ENCODE measurements around the gene NOB1. TPM values are rescaled to one million over a fixed set of nuclear protein-coding genes. Genes with fewer than 3 reads are reported as not detected.

Gene NOB1
- total RNA-seq, 1 experiment from 2014 or later = 172 TPM

DNA sequence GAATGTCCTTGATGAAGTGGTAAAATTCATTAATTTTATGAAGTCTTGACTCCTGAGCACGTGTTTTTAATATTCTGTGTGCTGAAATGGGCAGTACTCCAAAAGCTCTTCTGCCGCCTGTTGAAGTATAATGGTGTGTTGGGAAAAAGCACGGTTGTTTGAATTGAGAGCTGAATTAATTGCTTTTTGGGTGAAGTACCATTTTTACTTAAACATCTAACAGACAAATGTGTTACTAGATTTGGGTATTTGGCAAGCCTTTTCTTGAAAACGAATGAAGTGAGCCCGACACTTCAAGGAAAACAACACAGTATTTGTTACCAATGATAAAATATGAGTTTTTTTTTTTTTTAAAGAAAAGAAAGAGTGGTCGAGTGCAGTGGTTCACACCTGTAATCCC is 29.9 kb upstream of the NOB1 start:
- Histone ChIP-seq H3K27ac (ENCODE audit: low read depth, low read length) (no peak overlapping the region), H3K79me2 (ENCODE audit: insufficient read depth, low read length) (no peaks in the 10 kb centered on the region), H3K4me1 (ENCODE audit: control insufficient read depth in 1 of 2, insufficient read depth in 2 of 2, low read length in 2 of 2) (no peaks in the 10 kb centered on the region), H3K9me3 (ENCODE audit: control insufficient read depth in 1 of 2, insufficient read depth in 1 of 2, low read depth in 1 of 2, low read length in 2 of 2) (no peaks in the 10 kb centered on the region), H3K4me3 (replicated peaks in 1 of 2; ENCODE audit: low read depth in 1 of 2, low read length in 2 of 2) (no peak overlapping the region), H3K9ac (ENCODE audit: low read length) (no peak overlapping the region), H3K36me3 (ENCODE audit: control insufficient read depth in 1 of 2, insufficient read depth in 2 of 2, low read length in 2 of 2) (peaks cover 2 to 5% of the 10 kb centered on the region in 2 experiments; a peak in 2 of 4 replicates), H2AFZ (ENCODE audit: low read depth, low read length, poor library complexity, severe bottlenecking) (no peak overlapping the region), H3K4me2 (ENCODE audit: low read length) (no peak overlapping the region), H4K20me1 (ENCODE audit: insufficient read depth) (no peaks in the 10 kb centered on the region), H3K9me2 (ENCODE audit: insufficient read depth) (no peaks in the 10 kb centered on the region), H3K27me3 (ENCODE audit: insufficient read depth, low read length) (no peaks in the 10 kb centered on the region)
- RAD21 ChIA-PET (ENCODE audit: low non-redundant PET in 1 of 2, low total read pairs in 2 of 2, uncharacterized antibody in 2 of 2, unreplicated experiment in 2 of 2) = no interaction called here
- TF ChIP-seq, protein P1, sequence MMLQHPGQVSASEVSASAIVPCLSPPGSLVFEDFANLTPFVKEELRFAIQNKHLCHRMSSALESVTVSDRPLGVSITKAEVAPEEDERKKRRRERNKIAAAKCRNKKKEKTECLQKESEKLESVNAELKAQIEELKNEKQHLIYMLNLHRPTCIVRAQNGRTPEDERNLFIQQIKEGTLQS (IDR thresholded peaks at IDR 0.05) = no peak
- TF ChIP-seq TCF7L2 (IDR thresholded peaks at IDR 0.05; ENCODE audit: borderline replicate concordance, extremely low read depth, insufficient read depth, insufficient read length) (no peak), SP1 (IDR thresholded peaks at IDR 0.05; ENCODE audit: low read depth) (no peak), YY1 (IDR thresholded peaks at IDR 0.05; ENCODE audit: extremely low read depth, insufficient replicate concordance, low read depth, low read length) (no peak)
- CTCF ChIA-PET = interaction anchor here (0.7 kb wide), 1 partner anchor 146 kb away, joined by 3 read pairs; no protein-coding TSS in a partner anchor
- no peak for DNase-seq (ENCODE audit: low read depth, low spot score)
- ATAC-seq = no peak
- POLR2A ChIA-PET = interaction anchor here (1.3 kb wide), 1 partner anchor 58 kb away, joined by 3 read pairs; the partner anchor contains the start of gene NQO1
- BruUV-seq (replicated peaks) = no TSS peak
- intact Hi-C loops (cut with micrococcal nuclease) = no loop called here

DNA sequence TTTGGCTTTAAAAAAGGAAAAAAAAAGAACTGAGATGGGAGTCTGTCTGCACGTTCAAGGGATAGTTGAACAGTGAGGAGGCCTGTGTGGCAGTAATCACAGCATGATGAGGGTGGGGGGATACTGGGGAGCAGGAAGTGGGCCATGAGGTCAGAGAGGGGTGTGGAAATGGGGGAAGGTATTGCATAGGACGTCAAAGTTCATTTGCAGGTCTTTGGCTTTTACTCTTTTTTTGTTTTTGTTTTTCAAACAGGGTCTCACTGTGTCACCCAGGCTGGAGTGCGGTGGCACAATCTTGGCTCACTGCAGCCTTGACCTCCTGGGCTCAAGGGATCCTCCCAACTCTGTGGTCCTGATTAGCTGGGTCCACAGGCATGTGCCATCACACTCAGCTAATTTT is 26.4 kb upstream of the NOB1 start:
- no peaks in the 10 kb centered on the region for H3K4me1 ChIP-seq (ENCODE audit: control insufficient read depth in 1 of 2, insufficient read depth in 2 of 2, low read length in 2 of 2)
- no peak overlapping the region for H3K4me2 ChIP-seq (ENCODE audit: low read length)
- H3K9me3 ChIP-seq (ENCODE audit: control insufficient read depth in 1 of 2, insufficient read depth in 1 of 2, low read depth in 1 of 2, low read length in 2 of 2) = no peaks in the 10 kb centered on the region
- BruUV-seq (replicated peaks) = no TSS peak
- no peaks in the 10 kb centered on the region for H4K20me1 ChIP-seq (ENCODE audit: insufficient read depth)
- H3K79me2 ChIP-seq (ENCODE audit: insufficient read depth, low read length) = 0 out of 2 replicates have a peak, but pooled peaks cover 2% of the 10 kb centered on the region
- no peaks in the 10 kb centered on the region for H3K9me2 ChIP-seq (ENCODE audit: insufficient read depth)
- CTCF ChIA-PET = no interaction called here
- no peaks in the 10 kb centered on the region for H3K27me3 ChIP-seq (ENCODE audit: insufficient read depth, low read length)
- RAD21 ChIA-PET (ENCODE audit: low non-redundant PET in 1 of 2, low total read pairs in 2 of 2, uncharacterized antibody in 2 of 2, unreplicated experiment in 2 of 2) = no interaction called here
- H3K36me3 ChIP-seq (ENCODE audit: control insufficient read depth in 1 of 2, insufficient read depth in 2 of 2, low read length in 2 of 2) = no peaks in the 10 kb centered on the region
- no peak overlapping the region for H2AFZ ChIP-seq (ENCODE audit: low read depth, low read length, poor library complexity, severe bottlenecking)
- H3K27ac ChIP-seq (ENCODE audit: low read depth, low read length) = no peak overlapping the region
- ATAC-seq = no peak
- intact Hi-C loops (cut with micrococcal nuclease) = no loop called here
- no peak overlapping the region for H3K4me3 ChIP-seq (replicated peaks in 1 of 2; ENCODE audit: low read depth in 1 of 2, low read length in 2 of 2)
- no peak for DNase-seq (ENCODE audit: low read depth, low spot score)
- TF ChIP-seq POLR2A (IDR thresholded peaks at IDR 0.05; ENCODE audit: borderline replicate concordance, extremely low read depth, insufficient read depth, insufficient read length) = no peak
- TF ChIP-seq RAD21 (IDR thresholded peaks at IDR 0.05; ENCODE audit: low read depth) = no peak
- no peak for TF ChIP-seq FOSL1 (IDR thresholded peaks at IDR 0.05; ENCODE audit: low read depth)
- TF ChIP-seq SP1 (IDR thresholded peaks at IDR 0.05; ENCODE audit: low read depth) = no peak
- TF ChIP-seq, protein P2, sequence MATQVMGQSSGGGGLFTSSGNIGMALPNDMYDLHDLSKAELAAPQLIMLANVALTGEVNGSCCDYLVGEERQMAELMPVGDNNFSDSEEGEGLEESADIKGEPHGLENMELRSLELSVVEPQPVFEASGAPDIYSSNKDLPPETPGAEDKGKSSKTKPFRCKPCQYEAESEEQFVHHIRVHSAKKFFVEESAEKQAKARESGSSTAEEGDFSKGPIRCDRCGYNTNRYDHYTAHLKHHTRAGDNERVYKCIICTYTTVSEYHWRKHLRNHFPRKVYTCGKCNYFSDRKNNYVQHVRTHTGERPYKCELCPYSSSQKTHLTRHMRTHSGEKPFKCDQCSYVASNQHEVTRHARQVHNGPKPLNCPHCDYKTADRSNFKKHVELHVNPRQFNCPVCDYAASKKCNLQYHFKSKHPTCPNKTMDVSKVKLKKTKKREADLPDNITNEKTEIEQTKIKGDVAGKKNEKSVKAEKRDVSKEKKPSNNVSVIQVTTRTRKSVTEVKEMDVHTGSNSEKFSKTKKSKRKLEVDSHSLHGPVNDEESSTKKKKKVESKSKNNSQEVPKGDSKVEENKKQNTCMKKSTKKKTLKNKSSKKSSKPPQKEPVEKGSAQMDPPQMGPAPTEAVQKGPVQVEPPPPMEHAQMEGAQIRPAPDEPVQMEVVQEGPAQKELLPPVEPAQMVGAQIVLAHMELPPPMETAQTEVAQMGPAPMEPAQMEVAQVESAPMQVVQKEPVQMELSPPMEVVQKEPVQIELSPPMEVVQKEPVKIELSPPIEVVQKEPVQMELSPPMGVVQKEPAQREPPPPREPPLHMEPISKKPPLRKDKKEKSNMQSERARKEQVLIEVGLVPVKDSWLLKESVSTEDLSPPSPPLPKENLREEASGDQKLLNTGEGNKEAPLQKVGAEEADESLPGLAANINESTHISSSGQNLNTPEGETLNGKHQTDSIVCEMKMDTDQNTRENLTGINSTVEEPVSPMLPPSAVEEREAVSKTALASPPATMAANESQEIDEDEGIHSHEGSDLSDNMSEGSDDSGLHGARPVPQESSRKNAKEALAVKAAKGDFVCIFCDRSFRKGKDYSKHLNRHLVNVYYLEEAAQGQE (IDR thresholded peaks at IDR 0.05; ENCODE audit: low read depth) = no peak
- no peak for TF ChIP-seq ZFX (IDR thresholded peaks at IDR 0.05)
- no peak for TF ChIP-seq EGR1 (IDR thresholded peaks at IDR 0.05; ENCODE audit: low read depth)
- no peak for TF ChIP-seq ZNF274 (IDR thresholded peaks at IDR 0.05; ENCODE audit: low read depth, low read length)
- no peak for TF ChIP-seq EZH2 (IDR thresholded peaks at IDR 0.05)
- no peak for TF ChIP-seq CEBPB (IDR thresholded peaks at IDR 0.05; ENCODE audit: low read depth)
- TF ChIP-seq JUND (IDR thresholded peaks at IDR 0.05) = no peak
- TF ChIP-seq SRF (IDR thresholded peaks at IDR 0.05; ENCODE audit: low read depth) = no peak
- no peak for TF ChIP-seq POLR2AphosphoS5 (IDR thresholded peaks at IDR 0.05; ENCODE audit: low read depth, low read length)
- no peak for TF ChIP-seq YY1 (IDR thresholded peaks at IDR 0.05; ENCODE audit: extremely low read depth, insufficient replicate concordance, low read depth, low read length)
- no peak for TF ChIP-seq CBX3 (IDR thresholded peaks at IDR 0.05; ENCODE audit: low read depth)
- TF ChIP-seq, protein P1 (IDR thresholded peaks at IDR 0.05) = no peak
- H3K9ac ChIP-seq (ENCODE audit: low read length) = no peak overlapping the region
- POLR2A ChIA-PET = no interaction called here
